LNCaP clone FGC (cell line): Measurements from ENCODE around the gene LPCAT1.
"Not testable (repeated sequence)": the region's sequence is repeated elsewhere in the genome, so short reads cannot be mapped to it uniquely, and the experiment has no call there.

ENCODE experiments used
- DNase-seq: peaks from one replicate; pipeline ENCODE4 v3.0.0-alpha.2; 2011; ENCODE audit warnings: low read depth
- H3K4me3 ChIP-seq: 2 replicates; pipeline ENCODE4 v1.5.1; 2011; ENCODE audit warnings: mild to moderate bottlenecking, low read depth, low read length, control low read depth
- CTCF ChIP-seq: IDR thresholded peaks from 2 replicates; pipeline ENCODE4 v1.5.1; 2012; ENCODE audit warnings: mild to moderate bottlenecking; ENCODE audit not compliant: control insufficient read depth, insufficient read depth; ENCODE audit errors: extremely low read depth

Gene LPCAT1

GRCh38 chr5:1479581-1480188, 44.1 kb downstream of the LPCAT1 start:
- no peak overlapping the region for H3K4me3 ChIP-seq
- DNase-seq, result no peak
- peak; percentile 58 for TF ChIP-seq CTCF

GRCh38 chr5:1479066-1479465, 44.7 kb downstream of the LPCAT1 start:
- TF ChIP-seq CTCF, result no peak
- H3K4me3 ChIP-seq, result no peak overlapping the region
- no peak for DNase-seq

- no peak overlapping the region for H3K4me3 ChIP-seq
- no peak for TF ChIP-seq CTCF
- DNase-seq, result no peak
These were observed 45.3 kb downstream of the LPCAT1 start for GRCh38 chr5:1478271-1479035.

GRCh38 chr5:1477341-1477740, 46.4 kb downstream of the LPCAT1 start:
- no peak overlapping the region for H3K4me3 ChIP-seq
- DNase-seq, result no peak
- TF ChIP-seq CTCF, result no peak

- H3K4me3 ChIP-seq, result no peak overlapping the region
- no peak for DNase-seq
- TF ChIP-seq CTCF, result no peak
These were observed 46.8 kb downstream of the LPCAT1 start for GRCh38 chr5:1476967-1477310.

GRCh38 chr5:1476181-1476966, 47.4 kb downstream of the LPCAT1 start:
- no peak overlapping the region for H3K4me3 ChIP-seq
- no peak for TF ChIP-seq CTCF
- no peak for DNase-seq

- DNase-seq, H3K4me3 ChIP-seq: not testable (repeated sequence)
These were observed 48.2 kb downstream of the LPCAT1 start for GRCh38 chr5:1475544-1475900.
